Stimulated activated CD8-positive, alpha-beta memory T cell treated with anti-CD3 and anti-CD28 coated beads, Interleukin-7, amount 100 ng/mL, for 1 hour (primary cell): ENCODE measurements around the gene TET1.
"Not testable (repeated sequence)": the region's sequence is repeated elsewhere in the genome, so short reads cannot be mapped to it uniquely, and the experiment has no call there.

Experiments used
- DNase-seq, 2 donors: peaks; one replicate each; pipeline ENCODE4 v3.0.0-alpha.2; 2020; ENCODE audit warnings: low read depth in 2 of 2

TET1 gene

GRCh38 chr10:68560186-68560942 is at the start of gene TET1:
TET1 (plus strand) TSS chr10:68560337; CDS start chr10:68572339, 12,002 bp downstream.
- no peak for DNase-seq

- DNase-seq, result not testable (repeated sequence)
Measured at GRCh38 chr10:68516216-68516615, 43.9 kb upstream of the TET1 start.

GRCh38 chr10:68516766-68517165 is 43.4 kb upstream of the TET1 start:
- DNase-seq, result no peak

GRCh38 chr10:68517188-68517587 is 42.9 kb upstream of the TET1 start:
- no peak for DNase-seq

GRCh38 chr10:68518609-68519008 is 41.5 kb upstream of the TET1 start:
- not testable (repeated sequence) for DNase-seq

- not testable (repeated sequence) for DNase-seq
Measured at GRCh38 chr10:68525490-68526038, 34.6 kb upstream of the TET1 start.

- no peak for DNase-seq
Measured at GRCh38 chr10:68526634-68527307, 33.4 kb upstream of the TET1 start.

- no peak for DNase-seq
Measured at GRCh38 chr10:68536973-68537372, 23.2 kb upstream of the TET1 start.

- DNase-seq, result no peak
Measured at GRCh38 chr10:68537796-68538195, 22.3 kb upstream of the TET1 start.

- DNase-seq, result no peak
Measured at GRCh38 chr10:68543004-68543918, 16.9 kb upstream of the TET1 start.

- no peak for DNase-seq
Measured at GRCh38 chr10:68550747-68551411, 9.3 kb upstream of the TET1 start.

- DNase-seq, result no peak
Measured at GRCh38 chr10:68553138-68553537, 7.0 kb upstream of the TET1 start.

- no peak for DNase-seq
Measured at GRCh38 chr10:68553599-68553998, 6.5 kb upstream of the TET1 start.

- no peak for DNase-seq
Measured at GRCh38 chr10:68558478-68558877, 1.7 kb upstream of the TET1 start.

GRCh38 chr10:68559251-68559650 is 886 bp upstream of the TET1 start:
- DNase-seq, result no peak

- no peak for DNase-seq
Measured at GRCh38 chr10:68559841-68560185, 324 bp upstream of the TET1 start.

GRCh38 chr10:68560943-68561864 is 1.1 kb downstream of the TET1 start:
- DNase-seq, result no peak

GRCh38 chr10:68561865-68562649 is 1.9 kb downstream of the TET1 start:
- no peak for DNase-seq
